ENCODE results near the gene HMX1. TPM values are rescaled to one million over a fixed set of nuclear protein-coding genes. Genes with fewer than 3 reads are reported as not detected.

Gene HMX1
- total RNA-seq, 1 donor from 2014 or later: not detected

DNA sequence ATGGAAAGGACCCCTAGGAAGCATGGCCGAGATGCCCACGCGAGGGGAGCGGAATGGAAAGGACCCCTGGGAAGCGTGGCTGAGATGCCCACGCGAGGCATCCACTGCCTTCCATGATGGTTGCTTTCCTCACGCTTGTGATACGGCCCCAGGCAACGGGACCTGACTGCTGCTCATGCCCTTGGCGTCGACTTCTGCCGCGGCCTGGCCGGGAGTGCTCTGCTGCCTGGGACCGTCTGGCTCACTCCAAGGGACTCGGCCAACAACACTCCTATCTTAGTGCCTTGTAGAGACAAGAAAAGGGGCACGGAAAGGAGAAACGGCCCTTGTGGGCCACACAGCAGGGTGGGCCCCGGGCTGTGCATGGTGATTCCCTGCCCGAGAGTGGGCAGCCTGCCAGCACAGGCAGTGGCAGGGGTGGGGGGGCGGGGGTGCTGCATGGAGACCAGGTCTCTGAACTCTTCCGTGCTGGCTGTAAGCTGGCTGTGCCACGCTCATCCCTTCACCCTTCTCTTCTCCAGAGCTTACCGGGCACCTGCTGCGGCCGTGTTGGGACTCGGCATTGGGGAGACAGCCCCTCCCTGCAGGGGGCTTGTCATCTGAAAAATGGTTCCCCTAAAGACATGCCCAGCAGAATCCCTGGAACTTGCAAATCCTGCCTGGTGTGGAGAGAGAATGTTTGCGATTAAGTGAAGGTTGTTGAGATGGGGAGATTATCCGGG lies 38.6 kb upstream of the HMX1 start:
- DNase-seq (ENCODE audit: low spot score in 2 of 2): peak in 1 of 2 donors; percentile 10
- no peak for FAIRE-seq

DNA sequence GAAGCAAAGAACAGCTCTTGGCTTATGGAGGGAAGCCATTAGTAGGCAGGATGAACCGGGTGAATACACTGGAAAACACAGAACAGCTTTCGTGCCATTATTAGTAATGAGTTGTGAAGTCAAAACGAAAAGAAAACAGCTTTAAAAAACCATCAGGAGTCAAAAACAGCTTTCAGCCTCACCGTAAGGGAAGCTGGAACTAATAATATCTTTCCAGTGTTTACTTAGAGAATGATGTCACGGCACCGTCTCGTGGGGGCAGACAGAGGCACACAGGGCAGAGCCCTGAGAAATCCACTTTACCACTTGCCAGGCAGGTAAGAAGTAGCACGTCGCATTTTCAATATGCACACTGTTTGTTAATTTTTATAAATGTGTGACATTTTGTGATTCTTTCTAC lies 37.9 kb upstream of the HMX1 start:
- no peak for FAIRE-seq
- DNase-seq (ENCODE audit: low spot score in 2 of 2): no peak

DNA sequence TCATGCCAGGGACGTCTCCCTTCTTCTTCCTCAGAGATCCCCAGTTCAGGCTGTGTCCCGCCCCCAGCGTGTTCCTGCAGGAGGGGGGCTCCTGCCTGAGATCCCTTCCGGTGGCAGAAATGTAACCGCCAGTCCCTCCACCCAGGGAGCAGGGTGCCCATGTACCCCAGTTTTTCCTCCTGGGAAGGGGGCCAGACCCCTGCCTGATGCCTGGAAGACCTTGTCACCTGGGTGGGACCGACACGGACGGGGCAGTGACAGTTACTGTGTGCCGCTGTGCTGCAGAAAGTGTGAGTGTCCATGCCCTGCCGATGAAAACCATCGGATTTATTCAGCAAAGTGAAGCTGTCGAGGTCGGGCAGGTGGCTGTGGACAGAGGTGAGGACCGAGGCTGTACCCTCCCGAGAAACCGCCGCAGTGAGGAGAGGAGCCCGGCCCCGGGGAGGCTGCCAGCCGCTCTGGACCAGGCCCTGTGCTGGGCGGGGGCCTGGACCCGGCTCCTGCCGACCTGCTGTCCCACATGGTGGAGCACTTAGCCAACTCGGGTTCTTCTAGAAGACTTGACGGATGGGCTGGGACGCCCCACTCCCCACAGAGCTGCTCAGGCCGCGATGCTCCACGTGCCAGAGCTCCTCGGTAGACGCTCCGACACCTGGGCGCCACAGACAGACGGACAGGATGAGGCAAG lies 36.7 kb upstream of the HMX1 start:
- DNase-seq (ENCODE audit: low spot score in 2 of 2) (no peak), FAIRE-seq (no peak)

DNA sequence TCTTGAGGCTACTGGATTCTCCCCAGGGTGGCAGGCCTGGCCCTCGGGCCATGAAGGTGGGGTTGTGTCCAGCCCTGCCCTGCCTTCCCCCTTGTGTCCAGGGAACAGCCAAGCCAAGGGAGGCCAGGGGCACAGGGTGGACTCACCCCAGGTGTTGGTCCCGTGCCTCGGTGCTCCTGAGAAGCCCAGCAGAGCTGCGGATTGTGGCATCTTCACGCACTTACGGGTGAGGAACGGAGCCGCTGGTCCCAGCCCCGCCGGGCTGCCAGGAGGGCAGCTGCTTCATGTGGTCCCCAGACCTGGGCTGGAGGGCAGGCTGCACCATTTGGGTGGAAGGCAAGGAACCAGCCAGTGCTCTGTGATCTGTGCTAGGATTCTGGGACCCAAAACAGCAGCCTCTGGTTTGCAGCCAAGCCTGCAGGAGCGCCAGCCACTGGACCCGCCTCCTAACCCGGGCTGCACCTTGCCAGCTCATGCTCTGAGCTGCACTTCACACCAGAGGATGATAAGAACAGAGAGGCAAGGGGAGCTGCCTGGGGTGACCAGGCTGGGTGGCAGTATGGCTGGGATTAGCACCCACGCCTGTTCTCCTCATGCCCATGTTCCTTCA lies 36.1 kb upstream of the HMX1 start:
- DNase-seq (ENCODE audit: low spot score in 2 of 2) (no peak), FAIRE-seq (no peak)

DNA sequence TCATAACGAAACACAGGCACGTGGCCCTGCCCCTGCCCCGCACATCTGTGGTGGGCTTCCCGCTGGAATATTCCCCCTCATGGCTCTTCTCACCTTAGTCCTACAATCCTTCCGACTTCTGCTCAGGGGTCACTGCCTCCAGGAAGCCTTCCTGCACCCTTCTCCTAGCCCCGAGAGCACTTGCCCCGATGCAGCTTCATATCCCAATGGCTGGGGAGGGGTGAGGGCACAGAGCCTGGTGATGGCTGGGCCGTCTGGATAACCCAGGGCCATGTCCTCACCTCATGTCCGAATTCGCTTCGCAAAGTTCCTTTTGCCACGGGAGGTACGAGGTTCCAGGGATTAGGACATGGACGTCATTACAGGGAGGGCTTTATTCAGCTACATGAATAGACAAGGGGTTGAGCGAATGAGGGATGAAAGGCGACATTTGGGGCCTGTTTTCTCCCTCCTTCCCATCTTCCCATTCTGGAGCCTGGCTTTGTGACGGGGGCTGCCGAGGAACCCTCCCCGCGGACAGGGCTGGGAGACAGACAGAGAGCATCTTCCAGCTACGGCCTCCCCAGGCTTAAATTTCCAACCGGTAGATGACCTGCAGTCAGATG lies 35.5 kb upstream of the HMX1 start:
- FAIRE-seq: no peak
- DNase-seq (ENCODE audit: low spot score in 2 of 2): no peak

DNA sequence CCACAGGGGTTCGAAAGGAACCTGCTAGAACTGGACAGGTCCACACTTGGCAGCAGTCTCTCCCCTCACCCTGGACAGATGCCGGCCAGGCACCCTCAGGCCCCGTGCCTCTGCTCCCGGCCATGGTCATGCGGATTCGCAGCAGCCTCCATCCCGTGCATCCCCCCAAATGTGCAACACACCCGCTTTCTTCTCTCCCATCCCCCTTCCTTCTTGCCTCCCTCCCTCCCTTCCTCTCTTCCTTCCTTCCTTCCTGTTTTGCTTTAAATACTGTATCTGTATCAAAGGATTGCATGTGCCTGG lies 35.0 kb upstream of the HMX1 start:
- no peak for DNase-seq (ENCODE audit: low spot score in 2 of 2)
- no peak for FAIRE-seq

DNA sequence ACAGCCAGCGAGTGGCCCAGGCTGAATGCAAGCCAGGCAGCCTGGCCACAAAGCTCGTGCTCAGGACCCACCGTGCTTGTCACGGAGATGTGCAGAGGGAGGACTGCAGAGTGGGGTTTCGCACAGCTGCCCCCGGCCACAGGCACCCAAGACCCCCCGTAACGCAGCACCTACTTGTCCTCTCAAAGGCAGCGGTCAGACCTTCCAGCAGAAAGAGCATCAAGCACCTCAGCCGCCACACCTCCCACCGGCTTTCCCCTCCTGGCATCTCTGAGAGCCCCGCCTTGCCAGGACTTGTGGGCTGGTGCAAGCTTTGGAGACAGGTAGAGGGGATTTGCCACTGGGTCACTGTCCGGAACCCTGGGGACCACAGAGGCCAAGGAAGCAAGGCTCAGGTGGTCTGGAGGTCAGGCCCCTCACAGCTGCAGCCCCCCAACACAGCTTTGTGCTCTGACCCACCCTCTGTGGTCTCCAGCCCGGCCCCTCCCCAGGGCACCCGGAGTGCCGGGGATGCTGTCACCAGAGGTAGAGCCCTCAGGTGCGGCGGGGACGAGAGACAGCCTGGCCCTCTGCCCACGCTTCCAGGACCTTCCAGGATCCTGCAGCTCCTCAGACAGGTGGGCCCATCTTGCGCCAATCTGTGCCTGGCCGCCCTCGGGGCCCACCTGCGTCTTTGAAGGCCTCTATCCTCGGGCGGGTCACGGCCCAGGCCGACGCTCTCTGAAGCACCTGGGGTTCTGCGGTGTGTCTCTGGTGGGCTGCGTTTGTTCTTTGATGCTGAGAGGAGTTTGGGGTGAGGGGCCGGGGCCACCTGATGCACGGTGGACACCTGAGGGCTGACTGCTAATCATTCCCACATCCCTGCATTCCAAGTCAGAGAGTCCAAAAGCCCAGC lies 34.4 kb upstream of the HMX1 start:
- DNase-seq (ENCODE audit: low spot score in 2 of 2) (no peak), FAIRE-seq (no peak)

DNA sequence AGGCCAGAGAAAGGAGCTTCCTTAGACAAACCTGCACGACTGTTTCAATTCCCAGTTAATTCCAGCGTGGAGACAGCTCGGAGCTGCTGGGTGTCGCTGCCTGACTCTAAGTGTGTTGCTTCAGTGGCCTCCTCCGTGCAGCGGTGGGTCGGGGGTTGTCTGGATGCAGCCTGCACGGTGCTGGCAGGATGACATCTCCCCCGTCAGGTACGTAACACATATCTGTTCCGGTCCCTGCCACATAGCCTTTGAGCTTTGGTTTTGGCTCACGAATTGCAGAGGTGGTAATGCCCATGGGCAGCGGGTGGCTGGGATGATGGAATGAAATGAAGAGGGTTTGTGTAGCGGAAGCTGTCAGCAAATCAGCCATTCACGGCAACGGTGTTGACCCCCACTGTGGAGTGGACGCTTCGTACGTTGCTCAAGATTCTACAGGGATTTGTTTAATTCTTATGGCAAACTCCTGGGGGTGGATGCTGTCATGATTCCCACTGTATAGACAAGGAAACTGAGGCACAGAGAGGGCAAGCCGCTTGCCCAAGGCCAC lies 33.7 kb upstream of the HMX1 start:
- DNase-seq (ENCODE audit: low spot score in 2 of 2) (no peak), FAIRE-seq (no peak)

DNA sequence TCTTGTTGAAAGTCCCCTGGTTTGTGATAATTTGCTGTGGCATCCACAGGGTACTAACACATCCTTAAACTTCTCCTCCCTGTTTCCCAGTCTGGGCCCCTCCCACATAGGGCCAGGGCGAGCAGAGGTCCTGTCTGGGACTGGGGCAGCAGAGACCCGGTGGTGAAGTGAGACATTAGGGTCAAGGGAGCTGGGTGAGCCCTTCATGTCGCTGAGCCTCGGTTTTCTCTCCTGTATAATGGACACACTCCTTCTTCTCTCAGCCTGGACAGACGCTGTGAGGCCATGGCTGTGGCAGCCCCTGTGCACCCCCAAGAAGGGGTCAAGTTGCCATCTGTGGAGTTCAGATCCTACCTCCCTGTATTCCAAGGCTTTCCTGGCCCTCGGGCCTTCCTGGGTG lies 33.0 kb upstream of the HMX1 start:
- no peak for FAIRE-seq
- no peak for DNase-seq (ENCODE audit: low spot score in 2 of 2)

DNA sequence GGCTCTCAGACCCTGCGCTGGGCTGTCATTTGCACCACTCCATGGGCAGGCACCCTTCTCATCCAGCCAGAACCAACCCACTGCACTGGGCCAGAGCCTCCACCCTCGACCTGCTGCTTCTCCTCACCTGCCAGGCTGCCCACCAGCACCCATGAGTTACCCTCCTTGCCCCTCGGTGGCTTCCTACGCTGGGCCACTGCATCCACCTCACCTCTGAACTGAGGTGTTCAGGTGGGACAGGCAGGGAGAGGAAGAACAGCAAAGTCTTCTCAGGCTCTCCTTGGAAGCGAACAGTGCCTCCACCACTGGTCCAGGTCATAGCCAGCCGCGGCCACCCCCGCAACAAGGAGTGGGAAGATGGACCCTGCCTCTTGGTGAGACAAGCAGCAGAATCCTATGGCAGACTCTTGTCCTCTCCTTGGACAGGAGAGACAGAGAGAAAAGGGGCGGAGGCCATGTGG lies 32.4 kb upstream of the HMX1 start:
- DNase-seq (ENCODE audit: low spot score in 2 of 2): no peak
- FAIRE-seq: no peak

DNA sequence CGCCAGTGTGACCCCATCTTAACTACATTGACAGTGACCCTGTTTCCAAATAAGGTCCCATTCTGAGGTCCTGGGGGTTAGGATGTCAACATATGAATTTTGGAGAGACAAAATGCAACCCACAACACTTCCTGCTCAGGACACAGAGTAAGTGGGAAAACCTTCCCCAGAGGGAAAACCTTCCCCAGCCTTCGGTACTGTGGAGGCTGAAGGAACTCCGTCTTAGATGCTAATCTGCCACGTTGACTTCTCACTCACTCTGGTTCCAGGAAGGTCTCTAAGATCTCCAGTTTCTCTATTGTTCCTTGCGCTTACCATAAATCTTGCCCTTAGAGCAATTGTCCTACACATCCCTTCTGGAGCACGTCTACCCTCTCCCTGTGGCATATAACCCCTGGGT lies 29.7 kb upstream of the HMX1 start:
- FAIRE-seq (no peak), DNase-seq (ENCODE audit: low spot score in 2 of 2) (no peak)

DNA sequence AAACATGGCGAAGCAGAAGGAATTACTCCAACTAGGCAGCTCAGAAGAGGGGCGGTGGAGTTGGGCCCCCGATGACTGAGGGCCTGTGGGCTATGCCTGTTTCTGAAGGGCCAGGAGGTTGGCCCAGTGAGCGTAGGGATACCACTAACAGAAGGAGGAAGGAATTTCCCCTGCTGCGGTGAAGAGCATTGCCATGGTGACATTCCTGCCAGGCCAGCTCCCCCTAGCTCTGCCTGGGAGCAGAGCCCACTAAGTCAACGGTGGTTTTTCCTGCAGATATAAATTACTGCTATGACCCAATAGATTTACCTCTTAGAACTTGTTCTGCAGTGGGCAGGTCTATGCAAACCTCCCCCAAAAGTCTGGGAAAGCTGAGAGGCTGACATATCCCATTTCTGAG lies 28.9 kb upstream of the HMX1 start:
- FAIRE-seq (no peak), DNase-seq (ENCODE audit: low spot score in 2 of 2) (no peak)

DNA sequence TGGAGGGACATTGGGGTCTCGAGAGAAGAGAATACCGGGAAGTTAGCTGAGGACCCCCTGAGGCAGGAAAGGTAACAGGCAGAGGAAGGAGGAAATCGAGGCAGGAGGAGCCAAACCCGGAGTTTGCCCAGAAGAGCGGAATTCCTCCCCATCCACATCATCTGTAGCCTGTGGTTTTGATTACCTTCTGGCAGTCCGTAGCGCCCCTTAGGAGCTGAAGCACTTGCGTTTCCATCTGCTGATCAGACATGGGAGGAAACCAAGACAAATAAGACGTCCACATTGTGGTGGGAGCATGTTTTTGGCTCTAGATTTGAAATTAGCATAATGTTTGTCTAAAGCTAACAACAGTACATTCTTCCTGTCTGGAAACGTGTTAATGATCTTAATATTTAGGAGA lies 26.8 kb upstream of the HMX1 start:
- DNase-seq (ENCODE audit: low spot score in 2 of 2) (no peak), FAIRE-seq (no peak)

DNA sequence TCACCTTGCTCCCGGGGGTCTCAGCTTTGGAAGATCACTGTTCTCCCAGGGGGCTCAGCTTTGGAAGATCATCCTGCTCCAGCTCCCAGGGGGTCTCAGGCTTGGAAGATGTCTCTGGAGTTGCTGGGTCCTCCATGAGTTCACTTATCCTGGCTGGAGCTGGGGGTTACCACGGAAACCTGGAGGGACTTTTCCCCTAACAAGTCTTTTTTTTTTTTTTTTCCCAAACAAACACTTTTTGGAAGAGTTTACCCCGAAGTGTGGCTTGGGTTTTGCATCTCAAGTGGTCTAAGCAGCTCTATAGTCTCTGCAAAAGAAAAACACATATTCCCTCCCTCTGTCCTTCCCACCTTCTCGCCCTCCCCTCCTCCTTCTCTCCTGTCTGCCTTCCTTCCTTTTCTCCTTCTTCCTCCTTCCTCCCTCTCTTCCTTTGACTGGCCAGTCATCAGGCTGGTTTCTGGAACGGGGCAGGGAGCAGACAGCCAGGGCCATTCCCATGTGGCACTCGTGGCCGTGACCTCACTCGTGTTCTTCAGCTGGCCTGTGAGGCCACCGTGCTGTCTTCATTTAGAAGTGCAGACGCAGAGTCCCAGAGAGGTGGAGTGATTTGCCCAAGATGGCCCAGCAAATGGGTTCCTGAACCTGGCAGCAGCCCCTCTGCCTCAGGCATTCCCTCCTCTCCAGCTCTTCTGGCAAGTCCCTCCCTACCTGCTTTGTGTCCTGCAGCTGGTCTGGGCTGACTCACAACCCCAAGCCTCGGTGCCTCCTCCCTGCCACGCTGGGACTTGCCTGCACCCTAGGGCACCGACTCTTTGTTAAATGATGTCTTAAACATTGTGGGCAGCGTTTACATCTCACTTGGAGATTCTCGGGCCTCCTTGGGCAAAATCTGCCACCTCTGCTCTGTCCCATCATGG lies 25.9 kb upstream of the HMX1 start:
- DNase-seq (ENCODE audit: low spot score in 2 of 2) (no peak), FAIRE-seq (no peak)

DNA sequence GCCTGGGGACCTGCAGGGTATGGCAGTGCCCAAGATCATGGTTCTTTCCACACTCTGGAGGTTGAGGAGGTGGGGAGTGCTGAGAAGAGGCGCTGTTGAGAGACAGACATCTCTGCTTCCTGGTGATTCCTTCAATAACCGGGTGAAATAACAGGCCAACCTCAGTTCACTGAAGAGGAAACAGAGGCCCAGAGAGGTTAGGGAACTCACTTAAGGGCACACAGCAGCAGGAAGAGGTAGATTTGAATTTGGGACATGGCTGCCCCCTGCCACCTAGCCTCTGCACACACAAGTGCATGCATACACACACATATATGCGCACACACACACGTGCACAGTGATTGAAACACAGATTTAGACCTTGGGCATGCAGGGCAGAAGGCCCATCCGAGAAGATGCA lies 24.9 kb upstream of the HMX1 start:
- no peak for DNase-seq (ENCODE audit: low spot score in 2 of 2)
- no peak for FAIRE-seq

DNA sequence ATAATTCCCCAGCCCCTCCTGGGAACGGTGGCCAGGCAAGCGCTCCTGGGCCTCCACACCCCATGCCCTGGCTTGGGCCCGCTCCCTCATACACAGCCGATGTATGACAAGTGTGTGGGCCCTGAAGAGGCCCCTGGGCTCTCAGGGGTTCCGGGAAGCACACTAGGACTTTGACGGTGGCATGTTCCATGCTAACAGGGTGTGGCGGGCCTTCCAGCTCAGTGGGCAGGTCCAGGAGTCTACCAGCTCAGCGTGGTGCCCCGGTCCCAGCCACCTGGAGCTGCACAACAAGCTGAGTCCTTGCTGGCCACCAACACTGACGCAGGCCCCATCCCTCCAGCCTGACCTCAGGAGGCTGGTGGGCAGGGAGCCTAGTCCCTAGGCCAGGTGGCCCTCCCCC lies 24.4 kb upstream of the HMX1 start:
- DNase-seq (ENCODE audit: low spot score in 2 of 2) (no peak), FAIRE-seq (no peak)

DNA sequence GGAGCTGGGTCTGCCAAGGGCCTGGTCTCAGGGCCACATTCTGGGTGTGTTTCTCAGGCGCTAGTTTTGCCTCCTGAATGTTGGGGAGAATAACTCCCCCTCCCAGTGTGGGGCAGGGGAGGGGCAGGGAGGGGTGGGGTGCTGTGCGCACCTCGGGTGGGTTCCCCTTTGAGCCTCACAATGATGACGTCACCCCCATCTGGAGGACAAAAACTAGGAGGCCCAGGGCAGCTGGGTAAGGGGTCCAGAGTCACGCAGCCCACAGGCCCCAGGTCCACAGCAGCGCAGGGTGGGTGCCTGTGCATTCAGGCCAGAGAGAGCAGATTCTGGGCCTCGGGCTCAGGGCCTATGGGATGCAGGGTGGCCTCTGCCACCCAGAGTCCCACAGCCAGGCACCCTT lies 23.7 kb upstream of the HMX1 start:
- DNase-seq (ENCODE audit: low spot score in 2 of 2) (no peak), FAIRE-seq (no peak)

DNA sequence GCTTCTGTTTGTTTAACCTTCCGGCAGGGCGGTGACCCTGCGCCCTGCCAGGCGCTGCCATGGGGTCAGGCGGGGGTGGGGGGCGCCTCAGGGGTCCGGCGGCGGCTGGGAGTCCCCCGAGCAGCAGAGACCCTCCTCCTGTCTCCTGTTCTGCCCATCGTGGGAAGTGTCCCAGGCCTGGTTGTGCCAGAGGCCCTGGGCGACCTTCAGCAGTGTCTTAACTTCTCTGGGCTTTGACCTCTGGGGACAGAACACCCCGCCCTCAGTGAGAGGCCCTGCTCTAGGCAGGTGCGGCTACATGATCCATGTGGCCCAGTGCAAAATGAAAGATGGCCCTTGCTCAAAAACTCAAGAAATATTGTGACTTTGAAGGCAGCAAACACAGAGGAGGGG lies 22.8 kb upstream of the HMX1 start:
- FAIRE-seq (no peak), DNase-seq (ENCODE audit: low spot score in 2 of 2) (no peak)

Measured in frontal cortex (tissue), 4 donors.